ENCODE results near the gene SIRT5. TPM values are rescaled to one million over a fixed set of nuclear protein-coding genes. Genes with fewer than 3 reads are reported as not detected.

SIRT5 gene
- polyA plus RNA-seq, 3 donors: 16.9 to 24.9 (median 23.8) TPM

DNA sequence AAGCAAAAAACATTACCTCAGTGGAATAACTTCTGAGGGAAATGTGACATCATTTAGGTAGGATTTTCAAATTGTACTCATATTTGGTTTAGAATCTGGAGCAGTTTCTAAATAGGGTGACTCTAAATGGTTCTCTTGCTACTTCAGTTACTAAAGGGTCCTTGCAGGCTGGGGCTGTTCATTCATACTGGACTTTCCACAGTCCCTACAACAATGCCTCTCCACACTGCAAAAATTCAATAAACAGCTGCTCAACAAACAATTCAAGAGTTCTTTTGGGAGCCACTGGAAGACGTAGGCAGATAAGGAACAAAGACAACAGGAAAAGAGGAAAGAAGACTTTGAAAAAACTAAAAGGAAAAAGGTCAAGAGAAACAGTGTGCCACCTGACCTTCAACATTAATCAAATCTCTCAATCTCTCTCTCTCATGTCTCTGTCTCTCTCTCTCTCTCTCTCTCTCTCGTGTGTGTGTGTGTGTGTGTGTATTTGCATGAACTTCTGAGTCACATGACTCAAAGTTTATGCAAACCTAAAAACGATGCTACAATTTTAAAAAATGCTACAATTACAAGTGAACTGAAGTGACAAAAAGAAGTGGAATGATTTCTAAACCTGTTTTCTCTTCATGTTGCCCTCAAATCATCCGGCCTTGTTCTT, 55.2 kb downstream of the SIRT5 start:
- no peak for DNase-seq

DNA sequence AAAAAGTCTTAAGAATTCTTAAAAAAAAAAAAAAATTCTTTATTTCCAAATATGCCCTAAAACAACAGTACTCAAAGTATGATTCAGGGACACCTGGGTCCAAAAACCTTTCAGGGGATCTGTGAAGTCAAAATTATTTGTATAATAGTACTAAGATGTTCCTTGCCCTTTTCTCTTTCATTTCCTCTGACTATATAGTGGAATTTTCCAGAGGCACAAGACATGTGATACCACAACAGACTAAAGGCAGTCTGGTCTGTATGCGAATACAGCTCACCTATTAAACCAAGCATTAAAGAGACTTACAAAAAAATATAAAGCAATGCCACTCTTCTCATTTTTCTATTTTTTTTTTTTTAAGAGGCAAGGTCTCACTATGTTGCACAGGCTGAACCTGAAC, 56.1 kb downstream of the SIRT5 start:
- no peak for DNase-seq

DNA sequence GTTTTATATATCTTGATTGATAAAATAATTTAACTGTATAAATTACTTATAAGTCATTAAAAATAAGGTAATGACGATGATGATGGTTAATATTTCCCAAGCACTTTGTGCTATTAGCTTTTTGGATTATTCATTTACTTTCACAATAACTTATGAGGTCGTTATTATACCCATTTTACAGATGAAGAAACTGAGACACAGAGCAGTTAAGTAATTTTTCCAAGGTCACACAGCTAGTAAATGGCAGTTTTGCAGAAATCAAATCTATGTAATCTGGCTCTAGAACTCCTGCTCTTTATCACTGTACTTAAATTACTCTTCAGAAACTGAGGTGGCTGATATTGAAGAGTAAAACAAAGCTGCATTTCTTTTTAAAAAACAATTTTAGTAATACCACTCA, 58.9 kb downstream of the SIRT5 start:
- DNase-seq: no peak

DNA sequence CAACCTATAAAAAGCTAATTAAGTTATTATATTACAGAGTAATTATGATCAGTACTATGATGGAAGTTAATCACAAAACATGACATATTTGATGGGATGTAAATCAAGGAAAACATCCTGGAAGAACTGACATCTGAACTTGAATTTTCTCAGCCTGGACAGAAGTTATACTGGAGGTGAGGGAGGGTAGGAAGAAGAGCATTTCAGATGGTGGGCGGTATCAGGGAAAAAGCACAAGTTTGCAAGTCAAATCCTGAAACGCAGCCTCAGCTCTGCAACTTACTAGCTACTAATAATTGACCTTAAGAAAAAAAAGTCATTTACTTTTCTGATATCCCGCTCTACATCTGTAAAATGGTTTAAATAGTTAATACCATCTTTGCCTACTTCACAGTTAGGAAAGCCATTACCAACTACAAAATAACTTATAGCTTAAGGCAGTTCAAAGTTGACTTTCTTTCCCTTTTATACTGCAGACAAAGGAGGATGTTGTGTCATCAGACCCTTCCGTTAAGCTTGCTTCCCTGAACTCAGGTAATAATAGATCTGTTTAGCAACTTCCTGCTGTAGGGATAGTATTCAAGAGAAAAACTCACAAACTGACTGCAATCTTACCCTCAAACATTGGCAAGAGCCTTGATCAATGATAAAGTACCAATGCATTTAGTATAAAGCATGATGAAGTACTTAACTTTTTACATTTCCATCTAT, 61.7 kb downstream of the SIRT5 start:
- DNase-seq: no peak

DNA sequence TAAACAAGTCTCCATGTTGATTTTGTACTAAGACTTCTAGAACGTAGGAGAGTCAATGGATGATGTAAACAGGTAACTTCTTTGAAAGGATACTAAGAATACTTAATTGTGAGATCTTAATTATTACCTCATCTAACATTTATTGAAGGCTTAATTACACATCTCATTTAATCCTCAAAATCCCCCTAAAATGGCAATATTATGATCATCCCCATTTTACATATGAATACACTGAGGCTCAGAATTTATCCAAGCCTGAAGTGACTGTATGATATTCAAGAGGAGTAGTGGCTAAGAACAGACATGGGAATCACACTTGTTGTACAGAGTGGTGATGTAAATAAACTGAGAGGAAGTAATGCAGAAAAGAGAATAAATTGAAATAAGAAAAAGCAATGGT, 63.6 kb downstream of the SIRT5 start:
- no peak for DNase-seq

DNA sequence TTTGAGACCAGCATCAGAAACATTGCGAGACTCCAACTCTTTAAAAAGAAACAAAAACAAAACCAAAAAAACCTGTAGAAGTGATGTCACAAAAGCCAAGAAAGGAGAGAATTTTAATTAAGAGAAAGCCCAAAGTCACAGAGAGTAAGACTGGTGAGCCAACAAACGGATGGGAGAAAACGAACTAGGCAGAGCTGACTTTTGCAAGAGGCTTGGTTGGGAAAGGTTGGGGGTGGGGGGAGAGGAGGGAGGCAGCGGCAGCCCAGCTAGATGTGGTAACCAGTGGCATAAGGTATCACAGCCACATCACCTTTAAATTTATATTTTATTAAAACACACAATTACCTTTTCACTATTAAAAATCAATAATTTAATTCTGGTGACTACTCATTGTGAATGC, 64.2 kb downstream of the SIRT5 start:
- DNase-seq: no peak

DNA sequence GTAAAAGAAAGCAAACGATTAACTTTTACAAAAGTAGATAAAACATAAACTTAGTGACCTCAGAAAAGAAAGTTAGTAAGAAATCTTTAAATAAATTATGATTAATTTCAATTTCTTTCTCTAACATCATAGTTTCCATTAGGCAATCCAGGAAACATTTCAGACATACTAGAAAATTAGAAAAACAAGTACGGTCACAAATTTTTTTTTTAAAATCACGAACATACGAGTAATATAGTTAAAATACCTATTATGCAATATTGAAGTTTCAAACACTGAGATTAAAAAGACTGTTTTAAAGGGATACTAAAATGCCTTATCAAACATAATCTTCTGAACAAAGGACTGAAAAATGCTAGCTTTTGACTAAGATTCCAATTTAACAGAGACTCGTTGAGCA, 66.9 kb downstream of the SIRT5 start:
- no peak for DNase-seq

DNA sequence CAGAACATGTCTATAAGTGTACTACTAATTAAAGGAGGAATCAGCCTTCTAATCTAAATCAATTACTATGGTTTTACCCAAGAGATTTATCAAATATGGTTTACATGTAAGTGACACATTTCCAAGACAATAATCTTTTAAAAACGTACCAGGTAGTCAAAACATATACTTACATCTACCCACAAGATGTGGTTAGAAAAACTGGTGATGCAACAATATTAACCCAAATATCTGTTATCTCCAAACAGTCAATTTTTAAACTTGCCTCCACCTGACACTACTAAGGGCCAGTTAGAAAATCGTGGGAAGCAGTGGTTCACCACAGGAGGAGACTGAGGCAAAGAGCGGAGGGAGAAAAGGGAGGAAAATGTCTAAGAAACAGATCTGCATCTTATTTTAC, 68.7 kb downstream of the SIRT5 start:
- DNase-seq: no peak

DNA sequence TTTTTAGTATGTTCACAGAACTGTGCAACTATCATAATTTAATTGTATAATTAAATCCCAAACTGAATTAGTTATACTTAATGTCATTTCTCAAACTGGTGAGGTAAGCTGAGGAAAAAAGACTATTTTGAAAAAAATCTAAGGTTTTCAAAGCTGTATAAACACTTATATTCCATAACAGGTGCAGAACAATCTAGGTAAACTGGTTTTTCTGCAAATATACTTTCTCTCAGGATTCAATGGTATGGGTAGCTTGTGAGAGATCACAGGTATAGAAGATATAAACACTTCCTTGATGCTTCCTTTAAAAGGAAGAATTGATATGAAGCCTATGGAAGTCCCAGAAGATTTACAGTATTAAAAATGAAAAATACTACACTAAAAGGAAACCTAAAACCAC, 74.4 kb downstream of the SIRT5 start:
- no peak for DNase-seq

DNA sequence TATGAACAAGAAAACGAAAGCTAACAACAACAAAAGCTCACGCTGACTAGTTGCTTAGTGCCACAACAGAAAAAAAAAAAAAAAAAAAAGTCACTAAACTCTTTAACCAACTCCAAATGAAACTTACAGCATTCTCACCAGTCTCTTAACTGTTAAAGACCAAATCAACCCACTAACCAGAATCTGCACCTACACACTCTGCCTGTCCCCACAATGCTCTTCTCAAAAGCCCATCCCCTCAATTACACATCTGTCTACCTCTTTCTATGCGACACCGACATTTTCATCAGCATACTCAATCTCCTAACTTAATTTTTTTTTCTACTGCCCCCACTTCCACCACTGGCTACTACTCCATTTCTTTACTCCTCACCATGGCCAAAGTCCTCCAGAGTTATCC, 75.0 kb downstream of the SIRT5 start:
- DNase-seq: no peak

DNA sequence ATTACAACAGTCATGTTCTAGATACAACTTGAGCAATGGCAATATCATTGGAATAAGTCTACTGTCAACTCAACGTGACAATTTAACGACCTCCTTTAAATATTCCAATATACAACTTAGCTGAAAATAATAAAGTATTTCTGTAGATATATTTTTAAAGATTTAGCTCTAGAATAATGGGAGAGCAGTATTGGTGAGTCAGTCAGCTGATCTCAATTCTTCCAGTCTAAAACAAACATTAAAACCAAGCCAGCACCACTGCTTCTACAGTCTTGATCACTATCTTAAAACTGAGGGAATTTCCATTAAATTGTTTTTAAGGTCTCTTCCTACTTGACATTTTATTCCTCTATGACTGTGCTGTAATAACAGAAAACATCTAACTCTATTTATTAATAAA, 78.9 kb downstream of the SIRT5 start:
- DNase-seq: no peak

DNA sequence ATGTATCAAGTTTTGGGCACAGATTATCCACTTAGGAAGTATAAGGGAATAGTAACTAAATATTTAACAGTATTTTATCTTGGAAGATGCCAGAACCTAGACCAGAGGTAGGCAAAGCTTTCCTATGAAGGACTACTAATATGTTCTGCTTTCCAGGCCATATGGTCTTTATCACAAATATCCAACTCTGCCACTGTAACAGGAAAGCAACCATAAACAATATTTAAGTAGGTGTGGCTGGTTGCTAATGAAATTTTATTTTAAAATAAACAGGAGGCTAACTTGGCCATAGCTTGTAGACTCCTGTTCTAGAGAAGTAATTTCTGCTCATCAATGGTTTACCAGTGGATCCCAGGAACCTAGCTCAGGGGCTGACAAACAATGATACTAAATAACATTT, 80.1 kb downstream of the SIRT5 start:
- no peak for DNase-seq

DNA sequence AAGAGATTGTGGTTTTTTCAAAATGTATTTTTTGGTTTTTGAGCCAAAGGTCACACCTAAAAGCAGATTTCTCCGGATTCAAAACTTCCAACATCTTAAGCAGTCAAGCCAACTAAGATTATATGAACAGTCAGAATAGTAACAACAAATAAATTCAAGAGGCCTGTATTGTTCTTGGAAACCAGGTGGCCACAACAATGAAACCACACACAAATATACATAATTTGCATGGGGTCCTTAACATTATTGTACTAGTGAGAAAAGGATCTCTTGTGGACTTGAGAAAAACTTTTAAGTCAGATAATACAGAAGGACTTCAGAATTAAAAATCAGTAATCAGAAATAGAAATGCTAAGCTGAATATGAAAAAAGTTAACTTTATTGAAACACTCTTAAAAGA, 81.3 kb downstream of the SIRT5 start:
- DNase-seq: no peak

DNA sequence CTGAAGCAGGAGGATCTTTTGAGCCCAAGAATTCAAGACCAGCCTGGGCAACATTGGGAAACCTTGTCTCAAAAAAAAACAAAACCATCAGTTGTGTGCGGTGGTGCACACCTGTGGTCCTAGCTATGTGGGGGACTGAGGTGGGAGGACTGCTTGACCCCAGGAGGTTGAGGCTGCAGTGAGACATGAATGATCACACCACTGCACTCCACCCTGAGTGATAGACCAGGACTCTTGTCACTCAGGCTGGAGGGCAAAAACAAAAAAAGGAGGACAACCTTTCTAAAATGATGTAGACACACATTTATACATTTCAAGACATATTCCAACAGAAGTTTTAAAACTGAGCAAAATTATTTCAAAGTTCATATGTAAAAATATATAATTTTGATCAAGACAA, 85.9 kb downstream of the SIRT5 start:
- DNase-seq: no peak

DNA sequence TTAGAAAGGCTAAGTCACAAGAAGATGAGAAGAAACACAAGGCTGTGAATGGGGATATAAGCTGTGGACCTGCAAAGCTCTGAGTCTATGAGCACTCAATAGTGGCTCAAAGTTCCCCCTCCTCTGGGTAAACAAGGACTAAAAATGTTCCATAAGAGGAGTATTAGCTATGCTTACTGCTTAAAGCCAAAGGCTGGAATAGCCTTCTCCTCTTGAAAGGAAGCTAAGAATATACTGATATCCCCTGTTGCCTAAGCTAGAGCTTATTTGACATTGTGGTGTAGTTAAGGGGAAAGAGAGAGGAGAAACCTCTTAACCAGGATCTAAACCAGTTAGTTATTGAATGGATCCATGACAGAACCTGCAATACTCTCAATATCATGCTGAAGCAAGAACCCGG, 86.5 kb downstream of the SIRT5 start:
- no peak for DNase-seq

DNA sequence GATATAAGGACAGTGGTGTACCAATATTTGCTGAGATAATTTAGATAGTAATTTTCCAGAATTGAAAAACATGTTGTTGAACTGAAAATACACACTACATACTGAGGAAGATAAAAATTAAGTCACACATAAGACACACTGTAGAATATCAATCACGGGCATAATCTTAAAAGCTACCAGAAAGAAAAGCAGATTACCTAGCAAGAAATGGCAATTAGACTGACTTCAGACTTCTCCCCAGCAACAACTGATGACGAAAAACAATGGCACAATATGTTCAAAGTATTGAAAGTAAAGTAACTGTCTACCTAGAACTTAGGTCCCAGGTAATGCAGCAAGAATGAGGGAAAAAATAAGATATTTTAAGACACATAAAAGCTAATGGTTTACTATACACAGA, 87.2 kb downstream of the SIRT5 start:
- DNase-seq: no peak

DNA sequence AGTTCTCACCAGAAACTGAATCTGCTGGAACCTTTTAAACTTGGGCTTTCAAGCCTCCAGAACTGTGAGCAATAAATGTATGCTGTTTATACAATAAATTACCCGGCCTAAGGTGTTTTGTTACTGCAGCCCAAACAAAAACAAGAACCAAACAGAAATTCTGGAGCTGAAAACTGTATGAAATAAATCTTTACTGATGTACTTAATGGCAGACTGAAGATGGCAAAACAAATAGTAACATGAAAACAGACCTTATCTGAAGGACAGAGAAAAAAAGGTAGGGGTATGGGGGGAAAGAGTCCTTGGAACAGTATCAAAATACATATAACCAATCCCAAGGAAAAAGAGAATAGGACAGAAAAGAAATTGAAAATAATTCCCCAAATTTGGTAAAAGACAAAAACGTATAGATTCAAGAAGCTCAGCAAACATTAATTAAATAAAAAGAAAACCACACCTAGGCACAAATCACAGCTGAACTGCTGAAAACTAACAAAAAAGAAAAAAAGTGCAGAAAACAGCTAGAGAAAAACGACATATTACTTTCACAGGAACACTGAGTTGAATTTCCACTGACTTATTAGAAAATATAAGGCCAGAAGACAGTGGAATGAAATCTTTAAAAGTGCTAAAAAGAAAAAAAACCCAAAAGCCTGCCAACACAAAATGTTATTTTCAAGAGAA, 88.4 kb downstream of the SIRT5 start:
- DNase-seq: no peak

DNA sequence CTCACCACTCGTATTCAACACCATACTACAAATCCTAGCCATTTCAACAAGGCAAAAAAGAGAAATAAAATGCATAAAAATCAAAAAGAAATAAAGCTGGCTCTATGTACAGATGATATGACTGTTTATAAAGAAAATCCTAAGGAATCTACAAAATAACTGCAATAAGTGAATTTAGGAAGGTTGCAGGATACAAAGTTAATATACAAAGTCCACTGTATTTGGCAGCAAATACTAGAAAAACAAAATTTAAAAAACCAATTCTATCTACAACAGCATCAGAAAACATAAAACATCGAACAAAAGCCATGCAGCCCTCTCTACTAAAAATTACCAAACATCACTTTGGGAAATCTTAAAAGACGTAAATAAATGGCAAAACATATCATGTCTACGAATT, 89.6 kb downstream of the SIRT5 start:
- DNase-seq: no peak

Other genes starting within 250 kb of the SIRT5 start
- gene TBC1D7, start 246.1 kb upstream of the SIRT5 start, polyA plus RNA-seq (ENCODE audit: insufficient read length in 3 of 3): 10 to 100 TPM; 29.0 to 42.5 (median 39.6) TPM
- 1 to 10 TPM; 1.6 to 2.4 (median 2.1) TPM for gene GFOD1, start 87.0 kb upstream of the SIRT5 start, polyA plus RNA-seq (ENCODE audit: insufficient read length in 3 of 3)
- 10 to 100 TPM; 80.8 to 88.1 (median 87.1) TPM for gene NOL7, start 40.7 kb downstream of the SIRT5 start, polyA plus RNA-seq (ENCODE audit: insufficient read length in 3 of 3)
- 10 to 100 TPM; 39.9 to 41.6 (median 39.9) TPM for gene RANBP9, start 137.2 kb downstream of the SIRT5 start, polyA plus RNA-seq (ENCODE audit: insufficient read length in 3 of 3)
- 10 to 100 TPM; 49.7 to 61.2 (median 51.5) TPM for gene MCUR1, start 240.0 kb downstream of the SIRT5 start, polyA plus RNA-seq (ENCODE audit: insufficient read length in 3 of 3)

Data from renal pelvis (tissue), 4 donors.